SIG-M5 (cell line): ENCODE results near the gene CD53.
"Not testable (repeated sequence)": the region's sequence is repeated elsewhere in the genome, so short reads cannot be mapped to it uniquely, and the experiment has no call there.

Experiments
- DNase-seq: peaks from one replicate; lab custom pipeline; 2025; lab: John Stamatoyannopoulos, UW

The CD53 gene

DNA sequence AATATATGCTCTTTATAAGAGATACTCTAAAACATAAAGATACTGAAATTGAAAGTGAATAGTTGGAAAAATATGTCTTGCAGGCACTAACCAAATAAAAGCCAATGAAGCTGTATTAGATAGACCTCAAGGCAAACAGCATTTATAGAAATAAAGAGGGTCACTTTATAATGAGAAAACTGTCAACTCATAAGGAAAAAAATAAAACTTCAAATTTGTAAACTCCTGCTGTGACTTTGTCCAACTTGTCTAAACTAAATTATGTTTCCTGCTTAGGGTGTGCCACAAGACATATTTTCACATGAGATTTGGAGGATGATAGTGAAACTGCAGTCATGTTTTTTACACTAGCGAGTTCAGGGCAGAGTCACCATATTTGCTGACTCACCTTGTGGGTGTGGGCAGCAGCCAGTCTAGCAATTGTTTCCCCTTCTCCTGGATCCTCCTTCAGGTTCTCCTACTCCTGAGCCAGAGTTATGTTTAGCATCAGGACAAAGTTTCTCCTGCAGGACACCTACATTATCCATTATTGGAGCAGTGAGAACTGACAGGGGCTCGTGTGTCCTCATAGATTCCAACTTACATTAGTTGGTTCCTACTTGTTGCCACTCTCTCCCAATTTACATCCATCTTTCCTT is 43.8 kb downstream of the CD53 start:
- no peak for DNase-seq

DNA sequence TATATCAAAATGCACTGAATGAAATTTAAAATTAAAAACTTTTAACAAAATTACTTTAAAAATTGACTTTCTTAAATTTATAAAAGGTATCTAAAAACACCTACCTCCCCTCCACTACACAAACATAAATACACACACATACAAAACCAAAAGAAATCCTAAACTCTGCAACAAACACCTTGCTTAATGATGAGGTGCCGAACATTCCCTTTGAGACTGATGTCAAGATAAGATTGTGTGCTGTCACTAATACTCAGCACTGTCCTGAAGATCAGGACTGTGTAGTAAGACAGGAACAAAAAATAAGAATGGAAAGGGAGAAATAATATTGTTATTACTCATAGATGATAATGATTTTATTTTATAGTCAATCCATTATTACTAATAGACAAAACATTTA is 45.1 kb downstream of the CD53 start:
- no peak for DNase-seq

DNA sequence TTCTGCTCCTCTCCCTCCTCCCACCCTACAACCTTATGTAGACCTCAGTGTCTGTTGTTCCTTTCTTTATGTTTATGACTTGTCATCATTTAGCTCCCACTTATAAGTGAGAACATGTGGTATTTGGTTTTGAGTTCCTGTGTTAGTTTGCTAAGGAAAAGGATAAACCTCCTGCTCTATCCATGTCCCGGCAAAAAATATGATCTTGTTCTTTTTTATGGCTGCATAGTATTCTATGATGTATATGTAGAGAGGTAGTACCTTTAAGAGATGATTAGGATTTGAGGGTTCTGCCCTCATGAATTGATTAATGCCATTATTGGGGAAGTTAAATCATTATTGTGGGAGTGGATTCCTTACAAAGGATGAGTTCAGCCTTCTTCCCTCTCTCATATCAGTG is 49.0 kb downstream of the CD53 start:
- DNase-seq = no peak

DNA sequence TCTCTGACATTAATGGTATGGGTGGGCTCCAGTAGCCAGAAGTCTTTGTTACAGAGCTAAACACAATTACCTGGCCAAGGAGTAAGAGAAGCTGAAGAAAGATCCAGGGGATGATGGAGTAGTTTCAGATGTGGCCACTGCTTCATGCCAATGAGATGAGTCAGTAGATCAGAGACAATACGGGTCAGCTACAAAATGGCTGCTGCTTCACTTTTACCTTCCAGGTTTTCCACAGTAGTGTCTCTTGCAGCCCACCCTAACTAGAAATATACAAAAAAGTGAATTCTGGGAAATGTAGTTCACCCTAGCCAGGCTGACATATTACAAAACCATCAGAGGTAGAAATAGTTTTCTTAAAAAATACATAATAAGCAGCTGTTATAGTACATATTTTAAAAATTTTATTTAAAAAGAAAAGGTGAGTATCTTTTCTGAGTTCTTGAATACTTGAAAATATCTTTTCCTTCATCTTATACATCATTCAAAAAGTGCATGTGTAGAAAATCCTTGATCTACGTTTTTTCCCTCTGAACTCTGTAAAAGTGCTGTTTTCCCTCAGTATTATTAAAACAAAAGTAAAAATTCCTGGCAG is 54.6 kb downstream of the CD53 start:
- DNase-seq = no peak

DNA sequence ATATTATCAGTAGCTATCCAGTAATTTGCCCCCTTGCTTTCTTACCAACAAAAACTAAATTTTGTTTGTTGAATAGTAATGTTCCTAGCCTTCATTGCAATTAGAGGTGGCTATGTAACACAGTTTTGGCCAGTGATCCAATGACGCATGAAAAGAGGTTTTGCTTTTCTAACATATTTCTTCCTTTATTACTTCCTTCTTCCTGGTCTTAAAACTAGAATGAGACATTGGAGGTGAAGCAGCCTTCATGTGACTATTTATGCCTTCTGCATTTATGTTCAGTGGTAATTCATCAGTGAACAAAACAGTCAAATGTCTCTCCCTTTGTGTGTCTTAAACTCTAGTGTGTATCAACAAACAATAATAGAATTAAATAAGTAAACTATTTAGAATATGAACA is 55.2 kb downstream of the CD53 start:
- no peak for DNase-seq

DNA sequence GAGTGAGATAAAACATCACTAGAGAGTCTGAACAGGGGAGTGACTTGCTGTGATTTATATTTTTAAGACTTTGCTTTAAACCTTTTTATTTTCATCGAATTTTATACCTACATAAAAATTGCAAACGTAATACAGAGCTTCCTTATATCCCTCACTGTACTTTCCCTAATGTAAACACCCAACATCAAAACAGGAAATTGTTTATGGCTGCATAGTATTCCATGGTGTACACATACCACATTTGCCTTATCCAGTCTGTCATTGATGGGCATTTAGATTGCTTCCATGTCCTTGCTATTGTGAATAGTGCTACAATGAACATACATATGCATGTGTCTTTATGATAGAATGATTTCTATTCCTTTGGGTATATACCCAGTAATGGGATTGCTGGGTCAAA is 56.0 kb downstream of the CD53 start:
- no peak for DNase-seq

DNA sequence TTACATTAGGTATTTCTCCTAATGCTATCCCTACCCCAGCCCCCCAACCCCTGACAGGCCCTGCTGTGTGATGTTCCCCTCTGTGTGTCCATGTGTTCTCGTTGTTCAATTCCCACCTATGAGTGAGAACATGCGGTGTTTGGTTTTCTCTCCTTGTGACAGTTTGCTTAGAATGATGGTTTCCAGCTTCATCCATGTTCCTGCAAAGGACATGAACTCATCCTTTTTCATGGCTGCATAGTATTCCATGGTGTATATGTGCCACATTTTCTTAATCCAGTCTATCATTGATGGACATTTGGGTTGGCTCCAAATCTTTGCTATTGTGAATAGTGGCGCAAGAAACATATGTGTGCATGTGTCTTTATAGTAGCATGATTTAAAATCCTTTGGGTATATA is 58.1 kb downstream of the CD53 start:
- DNase-seq = not testable (repeated sequence)

DNA sequence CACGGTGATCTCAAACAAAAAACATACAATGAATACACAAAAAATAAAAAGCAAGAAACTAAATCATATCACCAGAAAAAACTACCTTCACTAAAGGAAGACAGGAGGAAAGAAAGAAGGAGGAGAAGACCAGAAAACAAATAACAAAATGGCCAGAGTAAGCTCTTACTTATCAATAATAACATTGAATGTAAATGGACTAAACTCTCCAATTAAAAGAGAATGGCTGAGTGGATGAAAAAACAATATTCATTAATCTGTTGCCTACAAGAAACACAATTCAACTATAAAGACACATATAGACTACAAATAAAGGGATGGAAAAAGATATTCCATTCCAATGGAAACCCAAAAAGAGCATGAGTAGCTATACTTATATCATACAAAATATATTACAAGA is 63.6 kb downstream of the CD53 start:
- DNase-seq = no peak

DNA sequence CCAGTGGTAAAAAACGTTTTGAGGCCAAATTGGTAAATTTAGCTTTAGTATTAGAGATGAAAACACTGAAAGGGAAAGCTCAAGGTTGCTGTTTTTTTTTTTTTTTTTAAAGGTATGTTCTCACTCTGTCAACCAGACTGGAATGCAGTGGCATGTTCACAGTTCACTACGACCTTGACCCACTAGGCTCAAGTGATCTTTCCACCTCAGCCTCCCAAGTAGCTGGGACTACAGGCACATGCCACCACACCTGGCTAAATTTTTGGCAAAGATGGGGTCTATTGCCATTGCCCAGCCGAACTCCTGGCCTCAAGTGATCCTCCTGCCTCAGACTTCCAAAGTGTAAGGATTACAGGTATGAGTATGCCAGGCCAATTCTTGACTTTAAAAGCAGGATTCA is 71.9 kb downstream of the CD53 start:
- DNase-seq = no peak

DNA sequence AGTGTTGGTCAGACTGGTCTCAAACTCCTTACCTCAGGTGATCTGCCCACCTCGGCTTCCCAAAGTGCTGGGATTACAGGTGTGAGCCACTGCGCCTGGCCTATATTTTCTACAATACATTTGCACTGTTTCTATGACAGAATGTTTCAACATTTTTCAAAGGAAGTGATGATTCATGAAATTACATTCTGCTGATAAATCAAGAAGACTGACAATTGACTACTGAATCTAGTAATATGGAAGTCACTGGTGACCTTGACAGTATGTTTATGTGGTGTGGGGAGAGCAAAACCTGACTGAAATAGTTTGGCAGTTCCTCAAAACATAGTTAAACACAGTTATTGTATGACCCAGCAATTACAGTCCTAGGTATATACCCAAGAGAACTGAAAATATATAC is 72.7 kb downstream of the CD53 start:
- no peak for DNase-seq

DNA sequence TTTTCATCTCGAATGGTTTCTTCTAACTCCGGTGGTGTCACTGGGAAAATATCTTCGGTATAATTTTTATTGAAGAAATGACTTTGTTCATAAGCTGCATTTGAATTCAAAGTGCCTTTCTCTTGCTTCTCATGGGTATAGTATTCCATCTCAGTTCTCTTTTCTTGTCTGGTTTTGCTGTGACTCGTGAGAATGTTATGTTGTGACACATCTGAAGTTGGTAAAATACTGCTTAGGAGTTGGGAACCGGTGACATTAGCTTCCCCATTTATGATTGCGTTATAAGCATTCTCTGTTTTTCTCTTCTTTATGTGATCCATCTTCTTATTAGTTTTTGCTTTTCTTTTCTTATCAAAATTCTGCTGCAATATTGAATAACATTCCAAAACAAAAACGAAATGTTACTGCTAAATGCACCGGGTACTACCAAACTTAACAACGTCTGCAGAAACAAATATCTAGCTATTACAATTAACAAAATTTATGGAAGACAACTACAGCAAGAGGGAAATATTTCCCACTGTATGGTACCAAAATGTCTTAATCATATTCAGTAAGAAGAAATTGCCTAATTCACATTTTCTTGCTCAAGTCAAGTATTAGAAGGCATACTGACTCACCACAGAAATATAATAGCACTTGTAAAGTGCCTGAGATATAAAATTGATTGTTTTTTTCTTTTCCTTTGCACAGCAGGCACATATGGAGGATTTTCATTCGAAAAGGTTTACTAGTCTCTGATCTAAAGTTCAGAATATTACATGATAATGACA is 75.3 kb downstream of the CD53 start:
- no peak for DNase-seq
